GM20000 (cell line): ENCODE measurements around the gene SPSB1.

Experiments
- DNase-seq: peaks from one replicate; pipeline ENCODE4 v3.0.0; 2012; ENCODE audit warnings: low spot score
- CTCF ChIP-seq: IDR thresholded peaks from 2 replicates; pipeline ENCODE4 v1.5.1; 2012; ENCODE audit warnings: mild to moderate bottlenecking, control low read depth; ENCODE audit errors: extremely low read depth, missing control alignments

Gene SPSB1

DNA sequence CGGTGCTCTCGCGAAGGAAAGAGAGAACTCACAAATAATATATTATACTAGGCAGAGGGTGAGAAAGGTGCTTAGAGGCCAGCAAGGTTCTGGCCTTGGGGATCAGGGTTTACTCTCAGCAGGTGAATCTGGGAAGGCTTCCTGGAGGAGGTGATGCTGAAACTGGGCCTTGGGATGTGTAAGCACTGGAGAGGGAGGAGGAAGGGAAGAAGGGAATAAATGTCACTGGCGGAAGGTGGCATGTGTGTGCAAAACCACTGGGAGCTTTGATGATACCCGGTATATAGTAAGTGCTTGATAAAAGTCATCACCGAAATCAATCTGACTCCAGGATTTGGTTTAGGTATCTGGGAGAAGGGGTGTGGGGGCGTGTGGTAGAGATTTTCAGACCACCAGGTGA lies 24.4 kb downstream of the SPSB1 start:
- no peak for TF ChIP-seq CTCF
- no peak for DNase-seq

GRCh38 chr1:9317591-9318417 lies 25.1 kb downstream of the SPSB1 start:
- DNase-seq, result peak; percentile 45

GRCh38 chr1:9319208-9319788 lies 26.6 kb downstream of the SPSB1 start:
- no peak for TF ChIP-seq CTCF
- DNase-seq, result no peak

More at GRCh38 chr1:9317591-9318417, 25.1 kb downstream of the SPSB1 start:
- no peak for TF ChIP-seq CTCF

- DNase-seq, result no peak
- TF ChIP-seq CTCF, result no peak
These were observed 27.3 kb downstream of the SPSB1 start for GRCh38 chr1:9319789-9320519.

DNA sequence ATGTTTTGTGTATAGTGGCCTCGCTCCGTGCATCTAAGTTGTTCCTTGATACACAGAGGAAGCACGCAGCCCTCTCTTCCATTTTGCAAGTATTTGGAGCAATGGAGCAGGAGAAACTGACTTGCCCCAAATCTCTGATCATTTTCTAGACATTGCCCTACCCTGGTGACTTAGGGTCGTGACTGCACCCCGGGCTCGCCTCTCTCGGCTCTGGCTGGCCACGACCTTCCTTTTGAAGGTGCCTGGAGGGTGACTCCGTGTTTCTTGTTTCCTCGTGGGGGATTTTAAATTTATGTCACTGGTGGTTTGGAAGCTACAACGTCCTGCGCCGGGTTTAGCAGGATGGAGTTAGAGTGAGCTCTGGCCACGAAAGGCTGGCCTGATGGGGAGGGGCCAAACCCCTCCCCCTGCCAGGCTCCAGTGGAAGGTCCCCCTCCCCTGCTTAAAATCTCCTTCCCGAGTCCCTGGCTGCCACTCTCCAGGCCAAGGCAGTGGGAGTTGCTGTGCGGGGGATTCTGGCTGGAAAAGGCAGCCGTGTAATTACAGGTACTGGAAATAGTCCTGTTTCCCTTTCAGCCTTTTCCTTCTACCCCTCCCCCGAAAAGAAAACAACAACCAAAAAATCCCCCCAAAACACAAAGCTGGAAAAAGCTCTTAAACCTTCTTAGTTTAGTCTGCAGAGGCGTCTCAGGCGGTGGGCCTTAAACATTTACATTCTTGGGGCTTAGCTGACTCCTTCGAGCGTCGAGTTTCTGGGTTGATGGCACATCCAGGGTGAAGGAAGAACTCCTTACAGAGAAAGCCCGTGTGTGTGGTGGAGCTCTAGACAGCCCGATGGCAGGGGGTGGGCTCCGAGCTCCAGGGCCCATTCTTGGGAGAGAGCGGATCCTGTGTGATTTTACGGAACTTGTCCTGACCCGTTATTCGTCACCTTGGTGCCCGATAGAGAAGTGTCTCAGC lies 28.1 kb downstream of the SPSB1 start:
- no peak for DNase-seq
- TF ChIP-seq CTCF, result no peak

DNA sequence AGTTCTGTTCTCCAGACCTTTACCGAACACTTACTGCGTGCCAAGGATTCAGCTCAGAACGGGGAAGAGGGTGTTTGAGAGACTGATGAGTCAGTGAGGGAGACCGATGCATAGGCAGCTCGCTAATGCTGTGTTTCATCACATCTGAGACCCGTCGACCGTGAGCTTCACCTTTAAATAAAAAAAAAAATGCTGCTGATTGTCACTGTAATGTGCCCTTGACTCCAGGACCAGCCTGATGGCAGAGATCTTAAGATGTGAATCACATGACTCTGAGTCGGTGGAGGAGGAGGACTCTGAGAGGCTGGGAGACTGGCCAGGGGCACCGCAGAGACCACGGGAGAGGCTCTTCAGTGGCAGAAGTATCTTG lies 28.8 kb downstream of the SPSB1 start:
- no peak for DNase-seq
- no peak for TF ChIP-seq CTCF
